Suprapubic skin (tissue), 3 donors: ENCODE results near the gene ENAH.

ENCODE experiments used
- POLR2A ChIP-seq, 2 donors: fragments of 450-650 bp; IDR thresholded peaks; one replicate each; pipeline ENCODE4 v1.6.1; 2017; ENCODE audit warnings: antibody characterized with exemption in 2 of 2, mild to moderate bottlenecking in 2 of 2, moderate library complexity in 2 of 2
- TF ChIP-seq, protein P1 (sequence below), 2 donors: fragments of 200-600 bp in 1 of 2; fragments of 450-650 bp in 1 of 2; sonication (generic) in 1 of 2; IDR thresholded peaks; one replicate each; pipeline ENCODE4 v1.5.1; 2016 to 2019; ENCODE audit warnings: antibody characterized with exemption in 2 of 2, mild to moderate bottlenecking in 1 of 2, moderate library complexity in 1 of 2

DNA sequence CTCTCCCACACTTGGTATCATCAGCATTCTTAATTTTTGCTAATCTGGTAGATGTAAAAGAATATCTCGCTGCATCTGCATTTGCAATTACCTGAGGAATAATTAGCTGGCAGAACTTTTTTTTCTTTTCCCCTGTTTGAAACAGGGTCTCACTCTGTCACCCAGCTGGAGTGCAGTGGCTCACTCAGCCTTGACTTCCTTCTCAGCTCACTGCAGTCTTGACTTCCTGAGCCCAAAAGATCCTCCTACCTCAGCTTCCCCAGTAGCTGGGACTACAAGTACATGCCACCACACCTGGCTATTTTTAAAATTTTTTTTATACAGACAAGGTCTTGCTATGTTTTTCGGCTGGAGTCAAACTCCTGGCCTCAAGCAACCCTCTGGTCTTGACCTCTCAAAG is 35.4 kb upstream of the ENAH start:
- no peak for TF ChIP-seq POLR2A (IDR thresholded peaks at IDR 0.05)
- TF ChIP-seq, protein P1, sequence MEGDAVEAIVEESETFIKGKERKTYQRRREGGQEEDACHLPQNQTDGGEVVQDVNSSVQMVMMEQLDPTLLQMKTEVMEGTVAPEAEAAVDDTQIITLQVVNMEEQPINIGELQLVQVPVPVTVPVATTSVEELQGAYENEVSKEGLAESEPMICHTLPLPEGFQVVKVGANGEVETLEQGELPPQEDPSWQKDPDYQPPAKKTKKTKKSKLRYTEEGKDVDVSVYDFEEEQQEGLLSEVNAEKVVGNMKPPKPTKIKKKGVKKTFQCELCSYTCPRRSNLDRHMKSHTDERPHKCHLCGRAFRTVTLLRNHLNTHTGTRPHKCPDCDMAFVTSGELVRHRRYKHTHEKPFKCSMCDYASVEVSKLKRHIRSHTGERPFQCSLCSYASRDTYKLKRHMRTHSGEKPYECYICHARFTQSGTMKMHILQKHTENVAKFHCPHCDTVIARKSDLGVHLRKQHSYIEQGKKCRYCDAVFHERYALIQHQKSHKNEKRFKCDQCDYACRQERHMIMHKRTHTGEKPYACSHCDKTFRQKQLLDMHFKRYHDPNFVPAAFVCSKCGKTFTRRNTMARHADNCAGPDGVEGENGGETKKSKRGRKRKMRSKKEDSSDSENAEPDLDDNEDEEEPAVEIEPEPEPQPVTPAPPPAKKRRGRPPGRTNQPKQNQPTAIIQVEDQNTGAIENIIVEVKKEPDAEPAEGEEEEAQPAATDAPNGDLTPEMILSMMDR (IDR thresholded peaks at IDR 0.05) = no peak
